Activated naive CD8-positive, alpha-beta T cell treated with anti-CD3 and anti-CD28 coated beads, Interleukin-2, amount 50 U/mL, for 24 hours (primary cell): Measurements from ENCODE around the gene SH3BP1.
"Not testable (repeated sequence)": the region's sequence is repeated elsewhere in the genome, so short reads cannot be mapped to it uniquely, and the experiment has no call there.

Source experiments
- ATAC-seq: fragments of 150-1000 bp; cut with Tn5 transposase; one replicate; pipeline ENCODE4 v1.10.0; 2021
- DNase-seq: peaks from one replicate; pipeline ENCODE4 v3.0.0; 2021
- H3K27ac Mint-ChIP-seq: one replicate; pipeline ENCODE4 v1.8.0; 2021; ENCODE audit warnings: mild to moderate bottlenecking, mixed read lengths
- H3K27me3 Mint-ChIP-seq: one replicate; pipeline ENCODE4 v1.8.0; 2021; ENCODE audit warnings: mixed read lengths
- H3K36me3 Mint-ChIP-seq: one replicate; pipeline ENCODE4 v1.8.0; 2021; ENCODE audit warnings: low read depth, mixed read lengths
- H3K4me1 Mint-ChIP-seq: one replicate; pipeline ENCODE4 v1.8.0; 2021; ENCODE audit warnings: mixed read lengths
- H3K4me3 Mint-ChIP-seq: one replicate; pipeline ENCODE4 v1.8.0; 2021; ENCODE audit warnings: mild to moderate bottlenecking, moderate library complexity, mixed read lengths
- H3K9me3 Mint-ChIP-seq: one replicate; pipeline ENCODE4 v1.8.0; 2021; ENCODE audit warnings: mixed read lengths

Gene SH3BP1

GRCh38 chr22:37608477-37609239, 30.8 kb upstream of the SH3BP1 start, which contains the start of gene GGA1:
TSS of gene GGA1 (plus strand) at chr22:37608834. CDS start at chr22:37608861, 27 bp downstream.
- DNase-seq = peak; percentile 96
- Mint-ChIP-seq H3K36me3 (peaks cover 5% of the 10 kb centered on the region), H3K4me1 (peaks cover 54% of the 10 kb centered on the region), H3K27me3 (no peaks in the 10 kb centered on the region), H3K4me3 (peak within 1 kb of the TSS; percentile 99), H3K27ac (peak within 1 kb of the TSS; percentile 95), H3K9me3 (no peaks in the 10 kb centered on the region)
- peak; percentile 92 for ATAC-seq

GRCh38 chr22:37609240-37610152, 30.0 kb upstream of the SH3BP1 start:
- Mint-ChIP-seq H3K9me3 (no peaks in the 10 kb centered on the region), H3K27ac (peak overlapping the region; percentile 92), H3K27me3 (no peaks in the 10 kb centered on the region), H3K36me3 (peaks cover 7% of the 10 kb centered on the region), H3K4me3 (peak overlapping the region; percentile 99), H3K4me1 (peaks cover 51% of the 10 kb centered on the region)
- DNase-seq = no peak
- ATAC-seq = no peak

- DNase-seq, H3K36me3 Mint-ChIP-seq, ATAC-seq, H3K9me3 Mint-ChIP-seq, H3K27me3 Mint-ChIP-seq: not testable (repeated sequence)
- H3K4me1 Mint-ChIP-seq = peaks cover 46% of the 10 kb centered on the region
- peak overlapping the region; percentile 92 for H3K27ac Mint-ChIP-seq
- peak overlapping the region; percentile 99 for H3K4me3 Mint-ChIP-seq
These were observed 29.4 kb upstream of the SH3BP1 start for GRCh38 chr22:37610153-37610475.

- peaks cover 10% of the 10 kb centered on the region for H3K36me3 Mint-ChIP-seq
- H3K4me1 Mint-ChIP-seq = peaks cover 41% of the 10 kb centered on the region
- H3K27ac Mint-ChIP-seq = peak overlapping the region; percentile 47
- H3K9me3 Mint-ChIP-seq = no peaks in the 10 kb centered on the region
- peak overlapping the region; percentile 99 for H3K4me3 Mint-ChIP-seq
- H3K27me3 Mint-ChIP-seq = no peaks in the 10 kb centered on the region
- ATAC-seq (no peak), DNase-seq (no peak)
These were observed 28.9 kb upstream of the SH3BP1 start for GRCh38 chr22:37610480-37611129.

GRCh38 chr22:37611207-37611606, 28.3 kb upstream of the SH3BP1 start:
- peak overlapping the region; percentile 47 for H3K27ac Mint-ChIP-seq
- no peaks in the 10 kb centered on the region for H3K27me3 Mint-ChIP-seq
- no peaks in the 10 kb centered on the region for H3K9me3 Mint-ChIP-seq
- peaks cover 37% of the 10 kb centered on the region for H3K4me1 Mint-ChIP-seq
- ATAC-seq (no peak), DNase-seq (no peak)
- H3K4me3 Mint-ChIP-seq = no peak overlapping the region
- H3K36me3 Mint-ChIP-seq = peaks cover 12% of the 10 kb centered on the region

GRCh38 chr22:37616201-37617083, 23.0 kb upstream of the SH3BP1 start:
- Mint-ChIP-seq H3K27ac (no peak overlapping the region), H3K36me3 (peaks cover 24% of the 10 kb centered on the region), H3K4me1 (no peaks in the 10 kb centered on the region), H3K9me3 (no peaks in the 10 kb centered on the region), H3K27me3 (no peaks in the 10 kb centered on the region), H3K4me3 (no peak overlapping the region)
- DNase-seq = no peak
- ATAC-seq = no peak

- no peak overlapping the region for H3K27ac Mint-ChIP-seq
These were observed 22.0 kb upstream of the SH3BP1 start for GRCh38 chr22:37617431-37617830.

GRCh38 chr22:37618072-37618656, 21.3 kb upstream of the SH3BP1 start:
- no peak for DNase-seq
- Mint-ChIP-seq H3K27me3 (no peaks in the 10 kb centered on the region), H3K4me3 (no peak overlapping the region), H3K4me1 (peaks cover 3% of the 10 kb centered on the region), H3K27ac (no peak overlapping the region), H3K36me3 (peaks cover 28% of the 10 kb centered on the region), H3K9me3 (no peaks in the 10 kb centered on the region)
- no peak for ATAC-seq

More at GRCh38 chr22:37617431-37617830, 22.0 kb upstream of the SH3BP1 start:
- no peak for DNase-seq
- Mint-ChIP-seq H3K4me1 (no peaks in the 10 kb centered on the region), H3K9me3 (no peaks in the 10 kb centered on the region), H3K36me3 (peaks cover 26% of the 10 kb centered on the region), H3K27me3 (no peaks in the 10 kb centered on the region), H3K4me3 (no peak overlapping the region)
- ATAC-seq = no peak

- no peak overlapping the region for H3K27ac Mint-ChIP-seq
- H3K27me3 Mint-ChIP-seq = no peaks in the 10 kb centered on the region
- ATAC-seq = no peak
- peaks cover 4% of the 10 kb centered on the region for H3K4me1 Mint-ChIP-seq
- DNase-seq = no peak
- no peaks in the 10 kb centered on the region for H3K9me3 Mint-ChIP-seq
- peaks cover 27% of the 10 kb centered on the region for H3K36me3 Mint-ChIP-seq
- H3K4me3 Mint-ChIP-seq = no peak overlapping the region
These were observed 20.8 kb upstream of the SH3BP1 start for GRCh38 chr22:37618674-37619073.

GRCh38 chr22:37619991-37620390, 19.5 kb upstream of the SH3BP1 start:
- DNase-seq (no peak), ATAC-seq (no peak)
- no peak overlapping the region for H3K4me3 Mint-ChIP-seq
- H3K27me3 Mint-ChIP-seq = no peaks in the 10 kb centered on the region
- H3K27ac Mint-ChIP-seq = no peak overlapping the region
- peaks cover 28% of the 10 kb centered on the region for H3K36me3 Mint-ChIP-seq
- peaks cover 14% of the 10 kb centered on the region for H3K4me1 Mint-ChIP-seq
- no peaks in the 10 kb centered on the region for H3K9me3 Mint-ChIP-seq

- Mint-ChIP-seq H3K4me1 (peaks cover 29% of the 10 kb centered on the region), H3K27me3 (no peaks in the 10 kb centered on the region), H3K4me3 (no peak overlapping the region), H3K27ac (no peak overlapping the region), H3K36me3 (peaks cover 24% of the 10 kb centered on the region), H3K9me3 (no peaks in the 10 kb centered on the region)
- DNase-seq (no peak), ATAC-seq (no peak)
These were observed 18.1 kb upstream of the SH3BP1 start for GRCh38 chr22:37621352-37621860.

GRCh38 chr22:37623075-37624016, 16.1 kb upstream of the SH3BP1 start:
- H3K4me1 Mint-ChIP-seq = peaks cover 47% of the 10 kb centered on the region
- no peaks in the 10 kb centered on the region for H3K9me3 Mint-ChIP-seq
- peak overlapping the region; percentile 79 for H3K27ac Mint-ChIP-seq
- peak; percentile 84 for DNase-seq
- H3K27me3 Mint-ChIP-seq = no peaks in the 10 kb centered on the region
- peak; percentile 63 for ATAC-seq
- no peak overlapping the region for H3K4me3 Mint-ChIP-seq
- H3K36me3 Mint-ChIP-seq = peaks cover 20% of the 10 kb centered on the region

GRCh38 chr22:37624017-37624365, 15.5 kb upstream of the SH3BP1 start:
- H3K27ac Mint-ChIP-seq = no peak overlapping the region
- H3K27me3 Mint-ChIP-seq = no peaks in the 10 kb centered on the region
- no peaks in the 10 kb centered on the region for H3K9me3 Mint-ChIP-seq
- H3K36me3 Mint-ChIP-seq = peaks cover 14% of the 10 kb centered on the region
- H3K4me3 Mint-ChIP-seq = no peak overlapping the region
- peaks cover 50% of the 10 kb centered on the region for H3K4me1 Mint-ChIP-seq
- DNase-seq (no peak), ATAC-seq (no peak)
